Endothelial cell of umbilical vein (primary cell): Measurements from ENCODE around the gene C4orf50.

Experiments used
- EZH2 ChIP-seq: IDR thresholded peaks from 2 replicates; pipeline ENCODE4 v1.6.1; 2012; ENCODE audit warnings: borderline replicate concordance, low read depth, mild to moderate bottlenecking, moderate library complexity, low read length, inconsistent platforms; ENCODE audit not compliant: severe bottlenecking
- FOS ChIP-seq: IDR thresholded peaks from 2 replicates; pipeline ENCODE4 v1.6.1; 2011; ENCODE audit warnings: mild to moderate bottlenecking, low read length, moderate library complexity, borderline replicate concordance; ENCODE audit not compliant: insufficient read depth
- GATA2 ChIP-seq: IDR thresholded peaks from 2 replicates; pipeline ENCODE4 v1.7.0; 2011; ENCODE audit warnings: low read depth, mild to moderate bottlenecking, moderate library complexity, mixed read lengths, low read length; ENCODE audit not compliant: insufficient read length, insufficient read depth
- MAX ChIP-seq: IDR thresholded peaks from 2 replicates; pipeline ENCODE4 v1.6.1; 2011; ENCODE audit not compliant: insufficient read depth, insufficient read length
- MYC ChIP-seq: IDR thresholded peaks from one replicate; pipeline ENCODE4 v1.6.1; 2011; ENCODE audit warnings: mild to moderate bottlenecking, low read depth, low read length
- POLR2A ChIP-seq: IDR thresholded peaks from 2 replicates; pipeline ENCODE4 v1.6.1; 2012; ENCODE audit warnings: low read depth, mild to moderate bottlenecking, control low read depth, low read length
- POLR2AphosphoS5 ChIP-seq: IDR thresholded peaks from 2 replicates; pipeline ENCODE4 v1.6.1; 2012; ENCODE audit warnings: low read depth, mild to moderate bottlenecking, control low read depth, low read length, moderate library complexity; ENCODE audit not compliant: insufficient read depth
- TF ChIP-seq, protein P1 (sequence below), 2 donors: IDR thresholded peaks; 1 replicate in 1 of 2; 2 replicates in 1 of 2; pipeline ENCODE4 v1.5.1; 2011; ENCODE audit warnings: low read length in 2 of 2, mild to moderate bottlenecking in 2 of 2, moderate library complexity in 2 of 2, control low read depth in 1 of 2, inconsistent platforms in 1 of 2, low read depth in 1 of 2; ENCODE audit not compliant: insufficient read depth in 1 of 2; ENCODE audit errors: extremely low read depth in 1 of 2

DNA sequence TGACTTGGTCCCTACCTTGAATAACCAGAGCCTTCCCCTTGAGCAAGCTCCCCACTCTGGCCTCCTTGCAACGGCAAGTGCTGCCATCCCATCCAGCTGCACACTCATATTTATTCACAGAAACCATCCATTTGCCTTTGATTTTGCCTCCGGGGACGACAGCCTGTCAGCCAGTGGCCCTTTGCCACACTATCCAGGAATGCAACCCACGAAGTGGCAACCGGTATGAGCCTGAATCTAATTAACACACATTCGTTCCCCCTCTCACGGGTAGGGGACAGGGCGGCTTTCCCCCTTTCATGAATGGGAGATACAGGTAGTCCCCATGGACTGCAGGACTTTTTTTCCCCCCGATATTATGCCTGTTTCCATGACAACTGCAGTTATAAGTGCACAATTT, 140.8 kb downstream of the C4orf50 start:
- TF ChIP-seq, protein P1, sequence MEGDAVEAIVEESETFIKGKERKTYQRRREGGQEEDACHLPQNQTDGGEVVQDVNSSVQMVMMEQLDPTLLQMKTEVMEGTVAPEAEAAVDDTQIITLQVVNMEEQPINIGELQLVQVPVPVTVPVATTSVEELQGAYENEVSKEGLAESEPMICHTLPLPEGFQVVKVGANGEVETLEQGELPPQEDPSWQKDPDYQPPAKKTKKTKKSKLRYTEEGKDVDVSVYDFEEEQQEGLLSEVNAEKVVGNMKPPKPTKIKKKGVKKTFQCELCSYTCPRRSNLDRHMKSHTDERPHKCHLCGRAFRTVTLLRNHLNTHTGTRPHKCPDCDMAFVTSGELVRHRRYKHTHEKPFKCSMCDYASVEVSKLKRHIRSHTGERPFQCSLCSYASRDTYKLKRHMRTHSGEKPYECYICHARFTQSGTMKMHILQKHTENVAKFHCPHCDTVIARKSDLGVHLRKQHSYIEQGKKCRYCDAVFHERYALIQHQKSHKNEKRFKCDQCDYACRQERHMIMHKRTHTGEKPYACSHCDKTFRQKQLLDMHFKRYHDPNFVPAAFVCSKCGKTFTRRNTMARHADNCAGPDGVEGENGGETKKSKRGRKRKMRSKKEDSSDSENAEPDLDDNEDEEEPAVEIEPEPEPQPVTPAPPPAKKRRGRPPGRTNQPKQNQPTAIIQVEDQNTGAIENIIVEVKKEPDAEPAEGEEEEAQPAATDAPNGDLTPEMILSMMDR (IDR thresholded peaks at IDR 0.05; ENCODE audit: extremely low read depth in 1 of 2, insufficient read depth in 1 of 2, low read depth in 1 of 2, low read length in 2 of 2): no peak
- TF ChIP-seq POLR2AphosphoS5 (no peak), EZH2 (no peak), POLR2A (no peak), MAX (no peak), MYC (no peak), FOS (no peak), GATA2 (no peak)
